ENCODE measurements around the gene CFAP45. TPM values are rescaled to one million over a fixed set of nuclear protein-coding genes. Genes with fewer than 3 reads are reported as not detected.

Gene CFAP45
- total RNA-seq, 1 donor from 2014 or later = 0.47 TPM

GRCh38 chr1:159848326-159848725 is 51.6 kb downstream of the CFAP45 start:
- DNase-seq = no peak

- DNase-seq = no peak
These were observed 52.7 kb downstream of the CFAP45 start for GRCh38 chr1:159847231-159847630.

- DNase-seq = no peak
These were observed 54.0 kb downstream of the CFAP45 start for GRCh38 chr1:159845751-159846629.

- no peak for DNase-seq
These were observed 56.5 kb downstream of the CFAP45 start for GRCh38 chr1:159843459-159843858.

GRCh38 chr1:159841749-159842148 is 58.2 kb downstream of the CFAP45 start:
- DNase-seq = no peak

GRCh38 chr1:159839116-159839849 is 60.7 kb downstream of the CFAP45 start:
- no peak for DNase-seq

GRCh38 chr1:159838715-159839114 is 61.2 kb downstream of the CFAP45 start:
- no peak for DNase-seq

GRCh38 chr1:159835862-159836525 is 64.0 kb downstream of the CFAP45 start:
- DNase-seq = no peak

GRCh38 chr1:159835356-159835755 is 64.6 kb downstream of the CFAP45 start:
- DNase-seq = no peak

- no peak for DNase-seq
These were observed 67.7 kb downstream of the CFAP45 start for GRCh38 chr1:159832309-159832708.

- DNase-seq = no peak
These were observed 68.4 kb downstream of the CFAP45 start for GRCh38 chr1:159831412-159832141.

GRCh38 chr1:159830722-159831121 is 69.2 kb downstream of the CFAP45 start:
- no peak for DNase-seq

- DNase-seq = no peak
These were observed 70.0 kb downstream of the CFAP45 start for GRCh38 chr1:159829822-159830465.

- no peak for DNase-seq
These were observed 70.7 kb downstream of the CFAP45 start for GRCh38 chr1:159829273-159829634.

- DNase-seq = no peak
These were observed 71.2 kb downstream of the CFAP45 start for GRCh38 chr1:159828581-159829272.

- no peak for DNase-seq
These were observed 71.8 kb downstream of the CFAP45 start for GRCh38 chr1:159828176-159828575.

GRCh38 chr1:159827549-159827948 is 72.4 kb downstream of the CFAP45 start:
- DNase-seq = no peak

GRCh38 chr1:159827102-159827490 is 72.9 kb downstream of the CFAP45 start:
- no peak for DNase-seq

GRCh38 chr1:159826441-159827101 is 73.4 kb downstream of the CFAP45 start, which contains the start of gene SLAMF8:
Gene SLAMF8, plus strand, starts transcription at chr1:159826873. Its CDS starts 26 bp downstream, at chr1:159826899.
- DNase-seq = no peak

GRCh38 chr1:159825564-159825963 is 74.4 kb downstream of the CFAP45 start:
- no peak for DNase-seq

GRCh38 chr1:159823406-159823805 is 76.6 kb downstream of the CFAP45 start:
- no peak for DNase-seq

All from occipital lobe (tissue), 2 donors.